ENCODE measurements around the gene PHACTR4.
"Not testable (repeated sequence)": the region's sequence is repeated elsewhere in the genome, so short reads cannot be mapped to it uniquely, and the experiment has no call there.

PHACTR4 gene

GRCh38 chr1:28371010-28371377, 1.5 kb downstream of the PHACTR4 start:
- no peak for DNase-seq (ENCODE audit: low read depth in 2 of 2)

- not testable (repeated sequence) for DNase-seq (ENCODE audit: low read depth in 2 of 2)
Observed at GRCh38 chr1:28373450-28373849, 3.9 kb downstream of the PHACTR4 start.

GRCh38 chr1:28374297-28374696, 4.8 kb downstream of the PHACTR4 start:
- DNase-seq (ENCODE audit: low read depth in 2 of 2), result no peak

GRCh38 chr1:28375598-28375997, 6.1 kb downstream of the PHACTR4 start:
- DNase-seq (ENCODE audit: low read depth in 2 of 2), result not testable (repeated sequence)

- not testable (repeated sequence) for DNase-seq (ENCODE audit: low read depth in 2 of 2)
Observed at GRCh38 chr1:28376195-28376594, 6.7 kb downstream of the PHACTR4 start.

GRCh38 chr1:28378906-28379305, 9.4 kb downstream of the PHACTR4 start:
- DNase-seq (ENCODE audit: low read depth in 2 of 2), result no peak

- DNase-seq (ENCODE audit: low read depth in 2 of 2), result no peak
Observed at GRCh38 chr1:28380394-28380793, 10.9 kb downstream of the PHACTR4 start.

GRCh38 chr1:28383785-28384184, 14.2 kb downstream of the PHACTR4 start:
- DNase-seq (ENCODE audit: low read depth in 2 of 2), result not testable (repeated sequence)

- DNase-seq (ENCODE audit: low read depth in 2 of 2), result no peak
Observed at GRCh38 chr1:28392027-28392652, 22.6 kb downstream of the PHACTR4 start.

- no peak for DNase-seq (ENCODE audit: low read depth in 2 of 2)
Observed at GRCh38 chr1:28394136-28394535, 24.6 kb downstream of the PHACTR4 start.

- DNase-seq (ENCODE audit: low read depth in 2 of 2), result no peak
Observed at GRCh38 chr1:28395181-28395580, 25.6 kb downstream of the PHACTR4 start.

GRCh38 chr1:28401760-28402159, 32.2 kb downstream of the PHACTR4 start:
- DNase-seq (ENCODE audit: low read depth in 2 of 2), result no peak

- no peak for DNase-seq (ENCODE audit: low read depth in 2 of 2)
Observed at GRCh38 chr1:28409090-28409489, 39.5 kb downstream of the PHACTR4 start.

- DNase-seq (ENCODE audit: low read depth in 2 of 2), result no peak
Observed at GRCh38 chr1:28411656-28412055, 42.1 kb downstream of the PHACTR4 start.

- DNase-seq (ENCODE audit: low read depth in 2 of 2), result no peak
Observed at GRCh38 chr1:28412731-28413130, 43.2 kb downstream of the PHACTR4 start.

GRCh38 chr1:28416509-28417194, 47.1 kb downstream of the PHACTR4 start:
- no peak for DNase-seq (ENCODE audit: low read depth in 2 of 2)

- DNase-seq (ENCODE audit: low read depth in 2 of 2), result no peak
Observed at GRCh38 chr1:28417441-28417922, 47.9 kb downstream of the PHACTR4 start.

- DNase-seq (ENCODE audit: low read depth in 2 of 2), result no peak
Observed at GRCh38 chr1:28417926-28418637, 48.5 kb downstream of the PHACTR4 start.

GRCh38 chr1:28421744-28422143, 52.2 kb downstream of the PHACTR4 start:
- no peak for DNase-seq (ENCODE audit: low read depth in 2 of 2)

- no peak for DNase-seq (ENCODE audit: low read depth in 2 of 2)
Observed at GRCh38 chr1:28426831-28427230, 57.3 kb downstream of the PHACTR4 start.

GRCh38 chr1:28428012-28428411, 58.5 kb downstream of the PHACTR4 start:
- DNase-seq (ENCODE audit: low read depth in 2 of 2), result no peak

- DNase-seq (ENCODE audit: low read depth in 2 of 2), result no peak
Observed at GRCh38 chr1:28428990-28429520, 59.5 kb downstream of the PHACTR4 start.
